ENCODE measurements around the gene HDHD3.
A peak's percentile ranks its signal among the peaks of the same experiment; 100 is the strongest.
"Not testable (repeated sequence)": the region's sequence is repeated elsewhere in the genome, so short reads cannot be mapped to it uniquely, and the experiment has no call there.

Gene HDHD3

GRCh38 chr9:113376634-113377567 lies at the start of gene HDHD3:
Gene HDHD3 (minus strand): TSS chr9:113376986. CDS start chr9:113374354, 2,632 bp downstream.
- no peaks in the 10 kb centered on the region for H3K9me3 Mint-ChIP-seq
- H3K4me1 Mint-ChIP-seq = peaks cover 21% of the 10 kb centered on the region
- H3K36me3 Mint-ChIP-seq = peaks cover 37% of the 10 kb centered on the region
- ATAC-seq = peak; percentile 94
- peak within 1 kb of the TSS; percentile 80 for H3K27ac Mint-ChIP-seq
- DNase-seq (ENCODE audit: low spot score in 2 of 2) = peak; percentile 66 to 90
- peak within 1 kb of the TSS; percentile 75 for H3K4me3 Mint-ChIP-seq

- H3K9me3 Mint-ChIP-seq = no peaks in the 10 kb centered on the region
- H3K4me3 Mint-ChIP-seq = no peak overlapping the region
- H3K36me3 Mint-ChIP-seq = no peaks in the 10 kb centered on the region
- H3K4me1 Mint-ChIP-seq = no peaks in the 10 kb centered on the region
- no peak for DNase-seq (ENCODE audit: low spot score in 2 of 2)
- no peak overlapping the region for H3K27ac Mint-ChIP-seq
- no peak for ATAC-seq
Observed at GRCh38 chr9:113425072-113425471, 48.3 kb upstream of the HDHD3 start.

- no peak overlapping the region for H3K27ac Mint-ChIP-seq
Observed at GRCh38 chr9:113421726-113422125, 44.9 kb upstream of the HDHD3 start.

GRCh38 chr9:113417370-113417769 lies 40.6 kb upstream of the HDHD3 start:
- H3K4me3 Mint-ChIP-seq = no peak overlapping the region
- no peaks in the 10 kb centered on the region for H3K36me3 Mint-ChIP-seq
- no peaks in the 10 kb centered on the region for H3K4me1 Mint-ChIP-seq
- DNase-seq (ENCODE audit: low spot score in 2 of 2) (no peak), ATAC-seq (no peak)
- H3K9me3 Mint-ChIP-seq = no peaks in the 10 kb centered on the region
- H3K27ac Mint-ChIP-seq = no peak overlapping the region

More at GRCh38 chr9:113421726-113422125, 44.9 kb upstream of the HDHD3 start:
- Mint-ChIP-seq H3K36me3 (no peaks in the 10 kb centered on the region), H3K4me1 (no peaks in the 10 kb centered on the region), H3K4me3 (no peak overlapping the region), H3K9me3 (no peaks in the 10 kb centered on the region)
- ATAC-seq (no peak), DNase-seq (ENCODE audit: low spot score in 2 of 2) (no peak)

GRCh38 chr9:113416149-113416721 lies 39.4 kb upstream of the HDHD3 start:
- no peak overlapping the region for H3K4me3 Mint-ChIP-seq
- no peak overlapping the region for H3K27ac Mint-ChIP-seq
- ATAC-seq (no peak), DNase-seq (ENCODE audit: low spot score in 2 of 2) (no peak)
- no peaks in the 10 kb centered on the region for H3K4me1 Mint-ChIP-seq
- no peaks in the 10 kb centered on the region for H3K9me3 Mint-ChIP-seq
- peaks cover 2% of the 10 kb centered on the region for H3K36me3 Mint-ChIP-seq

- Mint-ChIP-seq H3K36me3 (peaks cover 56% of the 10 kb centered on the region), H3K9me3 (no peaks in the 10 kb centered on the region), H3K4me1 (peaks cover 29% of the 10 kb centered on the region), H3K4me3 (peak within 1 kb of the TSS; percentile 98), H3K27ac (peak within 1 kb of the TSS; percentile 99)
- ATAC-seq (peak; percentile 97), DNase-seq (ENCODE audit: low spot score in 2 of 2) (peak; percentile 90 to 98)
Observed at GRCh38 chr9:113410207-113410864, 33.5 kb upstream of the HDHD3 start, which contains the start of the genes C9orf43 and POLE3. Gene C9orf43 (plus strand): TSS chr9:113410747. CDS start chr9:113413494, 2,747 bp downstream. Gene POLE3 (minus strand): TSS chr9:113410675. CDS start chr9:113410293, 382 bp downstream.

- peaks cover 61% of the 10 kb centered on the region for H3K36me3 Mint-ChIP-seq
- no peaks in the 10 kb centered on the region for H3K9me3 Mint-ChIP-seq
- peak overlapping the region; percentile 98 for H3K4me3 Mint-ChIP-seq
- ATAC-seq = peak; percentile 25
- DNase-seq (ENCODE audit: low spot score in 2 of 2) = no peak
- peaks cover 29% of the 10 kb centered on the region for H3K4me1 Mint-ChIP-seq
- peak overlapping the region; percentile 99 for H3K27ac Mint-ChIP-seq
Observed at GRCh38 chr9:113409883-113410206, 33.1 kb upstream of the HDHD3 start.

GRCh38 chr9:113409481-113409880 lies 32.7 kb upstream of the HDHD3 start:
- Mint-ChIP-seq H3K27ac (peak overlapping the region; percentile 99), H3K36me3 (peaks cover 63% of the 10 kb centered on the region), H3K4me3 (peak overlapping the region; percentile 98), H3K9me3 (no peaks in the 10 kb centered on the region), H3K4me1 (peaks cover 29% of the 10 kb centered on the region)
- no peak for DNase-seq (ENCODE audit: low spot score in 2 of 2)
- no peak for ATAC-seq

- peak; percentile 20 to 71 for DNase-seq (ENCODE audit: low spot score in 2 of 2)
- not testable (repeated sequence) for ATAC-seq, H3K9me3 Mint-ChIP-seq
- H3K36me3 Mint-ChIP-seq = peaks cover 63% of the 10 kb centered on the region
- peak overlapping the region; percentile 99 for H3K27ac Mint-ChIP-seq
- H3K4me1 Mint-ChIP-seq = peaks cover 29% of the 10 kb centered on the region
- H3K4me3 Mint-ChIP-seq = peak overlapping the region; percentile 98
Observed at GRCh38 chr9:113406873-113407511, 30.2 kb upstream of the HDHD3 start.

- DNase-seq (ENCODE audit: low spot score in 2 of 2); H3K9me3 Mint-ChIP-seq; H3K4me3 Mint-ChIP-seq; ATAC-seq: not testable (repeated sequence)
- peak overlapping the region; percentile 99 for H3K27ac Mint-ChIP-seq
- peaks cover 62% of the 10 kb centered on the region for H3K36me3 Mint-ChIP-seq
- H3K4me1 Mint-ChIP-seq = peaks cover 29% of the 10 kb centered on the region
Observed at GRCh38 chr9:113406353-113406752, 29.6 kb upstream of the HDHD3 start.

- DNase-seq (ENCODE audit: low spot score in 2 of 2) (no peak), ATAC-seq (no peak)
- no peak overlapping the region for H3K4me3 Mint-ChIP-seq
- H3K9me3 Mint-ChIP-seq = no peaks in the 10 kb centered on the region
- peaks cover 35% of the 10 kb centered on the region for H3K36me3 Mint-ChIP-seq
- H3K4me1 Mint-ChIP-seq = peaks cover 34% of the 10 kb centered on the region
- no peak overlapping the region for H3K27ac Mint-ChIP-seq
Observed at GRCh38 chr9:113403646-113404045, 26.9 kb upstream of the HDHD3 start.

- Mint-ChIP-seq H3K27ac (peak within 1 kb of the TSS; percentile 78), H3K36me3 (peaks cover 10% of the 10 kb centered on the region), H3K4me1 (peaks cover 19% of the 10 kb centered on the region), H3K9me3 (no peaks in the 10 kb centered on the region), H3K4me3 (peak within 1 kb of the TSS; percentile 84)
- peak; percentile 99 for ATAC-seq
- peak; percentile 99 for DNase-seq (ENCODE audit: low spot score in 2 of 2)
Observed at GRCh38 chr9:113401027-113401792, 24.4 kb upstream of the HDHD3 start, which contains the start of gene ALAD. Gene ALAD (minus strand): TSS chr9:113401284. CDS start chr9:113393559, 7,725 bp downstream.

- H3K4me1 Mint-ChIP-seq = peaks cover 20% of the 10 kb centered on the region
- H3K36me3 Mint-ChIP-seq = peaks cover under 1% of the 10 kb centered on the region
- no peaks in the 10 kb centered on the region for H3K9me3 Mint-ChIP-seq
- DNase-seq (ENCODE audit: low spot score in 2 of 2) = no peak
- peak overlapping the region; percentile 63 for H3K27ac Mint-ChIP-seq
- ATAC-seq = no peak
- peak overlapping the region; percentile 84 for H3K4me3 Mint-ChIP-seq
Observed at GRCh38 chr9:113399646-113400200, 22.9 kb upstream of the HDHD3 start.

- DNase-seq (ENCODE audit: low spot score in 2 of 2) (no peak), ATAC-seq (no peak)
- Mint-ChIP-seq H3K4me1 (peaks cover 20% of the 10 kb centered on the region), H3K27ac (no peak overlapping the region), H3K36me3 (no peaks in the 10 kb centered on the region), H3K9me3 (no peaks in the 10 kb centered on the region), H3K4me3 (peak overlapping the region; percentile 84)
Observed at GRCh38 chr9:113398796-113399195, 22.0 kb upstream of the HDHD3 start.
